Vagina (tissue), 2 donors: ENCODE results near the gene SRRM4. TPM values are rescaled to one million over a fixed set of nuclear protein-coding genes. Genes with fewer than 3 reads are reported as not detected.

Source experiments
- DNase-seq, 2 donors: peaks; one replicate each; pipeline ENCODE4 v3.0.0-alpha.2; 2017; ENCODE audit errors: extremely low spot score in 2 of 2
- H3K27ac ChIP-seq: fragments of 200-600 bp; sonication (generic); one replicate; pipeline ENCODE4 v1.5.1; 2019
- H3K27me3 ChIP-seq: fragments of 200-600 bp; sonication (generic); one replicate; pipeline ENCODE4 v1.5.1; 2019
- H3K36me3 ChIP-seq, 2 donors: fragments of 200-600 bp; sonication (generic); one replicate each; pipeline ENCODE4 v1.5.1; 2017 to 2019
- H3K4me1 ChIP-seq: fragments of 200-600 bp; sonication (generic); one replicate; pipeline ENCODE4 v1.5.1; 2019
- H3K4me3 ChIP-seq, 2 donors: fragments of 200-600 bp; sonication (generic); 1 replicate in 1 of 2; 2 replicates in 1 of 2; pipeline ENCODE4 v1.5.1; 2016 to 2019
- H3K9me3 ChIP-seq: fragments of 200-600 bp; sonication (generic); one replicate; pipeline ENCODE4 v1.5.1; 2019
- CTCF ChIP-seq, 3 experiments: fragments of 450-650 bp in 2 of 3; fragments of 200-600 bp in 1 of 3; sonication (generic) in 1 of 3; IDR thresholded peaks; one replicate each; pipeline ENCODE4 v1.5.1; 2017 to 2019; ENCODE audit warnings: antibody characterized with exemption in 3 of 3, mild to moderate bottlenecking in 2 of 3, moderate library complexity in 2 of 3
- POLR2A ChIP-seq, 2 donors: fragments of 450-650 bp; IDR thresholded peaks; one replicate each; pipeline ENCODE4 v1.6.1; 2017; ENCODE audit warnings: antibody characterized with exemption in 2 of 2, mild to moderate bottlenecking in 2 of 2, moderate library complexity in 2 of 2
- POLR2AphosphoS5 ChIP-seq, 2 donors: sonication (generic); formaldehyde crosslinking; IDR thresholded peaks; one replicate each; pipeline ENCODE4 v1.9.0; 2017; ENCODE audit warnings: antibody characterized with exemption in 2 of 2, mild to moderate bottlenecking in 2 of 2, low read depth in 1 of 2; ENCODE audit not compliant: insufficient read depth in 1 of 2
- intact Hi-C: fragments of 100-400 bp; cut with DNase I; formaldehyde crosslinking; loops from one replicate; pipeline ENCODE4 v1.15.1; 2023
- total RNA-seq: library from RNA; depleted of rRNA; stranded (reverse); fragments of >200 nt; gene quantifications from one replicate; pipeline ENCODE4 v1.2.3, GENCODE V29; 2016

SRRM4 gene
- total RNA-seq, 1 donor from 2014 or later = under 0.01 TPM

- no peak for DNase-seq
- no peaks in the 10 kb centered on the region for H3K27me3 ChIP-seq
- no peaks in the 10 kb centered on the region for H3K36me3 ChIP-seq
- intact Hi-C loops = loop anchor here (5.0 kb wide), 1 partner anchor 297 kb away; no protein-coding TSS in a partner anchor
- H3K4me1 ChIP-seq = no peaks in the 10 kb centered on the region
- H3K4me3 ChIP-seq = no peak overlapping the region
- TF ChIP-seq CTCF (IDR thresholded peaks at IDR 0.05) = peak; percentile 81 to 94 (median 89)
- peak in 1 of 2 donors; percentile 16 for TF ChIP-seq POLR2AphosphoS5 (IDR thresholded peaks at IDR 0.05; ENCODE audit: insufficient read depth in 1 of 2, low read depth in 1 of 2)
- no peak for TF ChIP-seq POLR2A (IDR thresholded peaks at IDR 0.05)
- no peaks in the 10 kb centered on the region for H3K9me3 ChIP-seq
- no peak overlapping the region for H3K27ac ChIP-seq
Measured at GRCh38 chr12:119115296-119115905, 134.1 kb downstream of the SRRM4 start.

GRCh38 chr12:119117936-119118335 lies 136.6 kb downstream of the SRRM4 start:
- no peaks in the 10 kb centered on the region for H3K27me3 ChIP-seq
- TF ChIP-seq CTCF (IDR thresholded peaks at IDR 0.05) = no peak
- no peak for TF ChIP-seq POLR2AphosphoS5 (IDR thresholded peaks at IDR 0.05; ENCODE audit: insufficient read depth in 1 of 2, low read depth in 1 of 2)
- no peak for TF ChIP-seq POLR2A (IDR thresholded peaks at IDR 0.05)
- intact Hi-C loops = loop anchor here (5.0 kb wide), 1 partner anchor 294 kb away; no protein-coding TSS in a partner anchor

GRCh38 chr12:119118625-119119024 lies 137.3 kb downstream of the SRRM4 start:
- Histone ChIP-seq H3K27me3 (no peaks in the 10 kb centered on the region), H3K4me3 (no peak overlapping the region), H3K27ac (no peak overlapping the region), H3K4me1 (no peaks in the 10 kb centered on the region), H3K9me3 (no peaks in the 10 kb centered on the region), H3K36me3 (no peaks in the 10 kb centered on the region)
- intact Hi-C loops = loop anchor here (5.0 kb wide), 1 partner anchor 294 kb away; no protein-coding TSS in a partner anchor
- TF ChIP-seq POLR2A (IDR thresholded peaks at IDR 0.05) = no peak
- no peak for TF ChIP-seq CTCF (IDR thresholded peaks at IDR 0.05)
- no peak for TF ChIP-seq POLR2AphosphoS5 (IDR thresholded peaks at IDR 0.05; ENCODE audit: insufficient read depth in 1 of 2, low read depth in 1 of 2)
- no peak for DNase-seq

More at GRCh38 chr12:119117936-119118335, 136.6 kb downstream of the SRRM4 start:
- no peak overlapping the region for H3K4me3 ChIP-seq
- no peak overlapping the region for H3K27ac ChIP-seq
- no peaks in the 10 kb centered on the region for H3K36me3 ChIP-seq
- no peaks in the 10 kb centered on the region for H3K9me3 ChIP-seq
- no peak for DNase-seq
- H3K4me1 ChIP-seq = no peaks in the 10 kb centered on the region

GRCh38 chr12:119122047-119122446 lies 140.7 kb downstream of the SRRM4 start:
- Histone ChIP-seq H3K36me3 (no peaks in the 10 kb centered on the region), H3K27me3 (no peaks in the 10 kb centered on the region), H3K27ac (no peak overlapping the region), H3K4me1 (no peaks in the 10 kb centered on the region), H3K4me3 (no peak overlapping the region), H3K9me3 (no peaks in the 10 kb centered on the region)
- DNase-seq = no peak
- TF ChIP-seq POLR2AphosphoS5 (IDR thresholded peaks at IDR 0.05; ENCODE audit: insufficient read depth in 1 of 2, low read depth in 1 of 2) = no peak
- TF ChIP-seq POLR2A (IDR thresholded peaks at IDR 0.05) = no peak
- TF ChIP-seq CTCF (IDR thresholded peaks at IDR 0.05) = no peak
- intact Hi-C loops = no loop called here

- intact Hi-C loops = no loop called here
- no peaks in the 10 kb centered on the region for H3K4me1 ChIP-seq
- no peak overlapping the region for H3K4me3 ChIP-seq
- H3K27ac ChIP-seq = no peak overlapping the region
- H3K36me3 ChIP-seq = no peaks in the 10 kb centered on the region
- no peak for DNase-seq
- no peak for TF ChIP-seq POLR2A (IDR thresholded peaks at IDR 0.05)
- TF ChIP-seq CTCF (IDR thresholded peaks at IDR 0.05) = no peak
- TF ChIP-seq POLR2AphosphoS5 (IDR thresholded peaks at IDR 0.05; ENCODE audit: insufficient read depth in 1 of 2, low read depth in 1 of 2) = no peak
- H3K9me3 ChIP-seq = no peaks in the 10 kb centered on the region
- H3K27me3 ChIP-seq = no peaks in the 10 kb centered on the region
Measured at GRCh38 chr12:119122751-119123150, 141.4 kb downstream of the SRRM4 start.
